K562 (cell line): ENCODE results near the gene NAGLU. TPM values are rescaled to one million over a fixed set of nuclear protein-coding genes. Genes with fewer than 3 reads are reported as not detected.

Source experiments
- ATF4 ChIP-seq: fragments of 450-650 bp; formaldehyde crosslinking; IDR thresholded peaks from 2 replicates; pipeline ENCODE4 v1.4.0; 2022; ENCODE audit warnings: mild to moderate bottlenecking, moderate library complexity
- CLOCK ChIP-seq: fragments of 250-450 bp; sonication (Bioruptor Pico); IDR thresholded peaks from 2 replicates; pipeline ENCODE4 v1.4.0; 2020; ENCODE audit warnings: mild to moderate bottlenecking, moderate library complexity, borderline replicate concordance
- DIDO1 ChIP-seq: fragments of 450-650 bp; IDR thresholded peaks from 2 replicates; pipeline ENCODE4 v1.6.1; 2016; ENCODE audit warnings: low read depth, missing biosample characterization, missing genetic modification characterization
- E2F5 ChIP-seq: sonication (generic); formaldehyde crosslinking; IDR thresholded peaks from 2 replicates; pipeline ENCODE4 v1.8.0; 2022; ENCODE audit warnings: mild to moderate bottlenecking, missing genetic modification reagents
- FOSL1 ChIP-seq: fragments of 200-800 bp; sonication (Bioruptor generic); conservative IDR thresholded peaks from 2 replicates; pipeline ENCODE4 v1.6.1; 2016; ENCODE audit warnings: missing genetic modification characterization, missing compliant biosample characterization
- GMEB1 ChIP-seq: fragments of 250-450 bp; sonication (Bioruptor Pico); IDR thresholded peaks from 2 replicates; pipeline ENCODE4 v1.4.0; 2020; ENCODE audit warnings: mild to moderate bottlenecking
- HDGF ChIP-seq: fragments of 450-650 bp; IDR thresholded peaks from 2 replicates; pipeline ENCODE4 v1.6.1; 2016
- KDM4B ChIP-seq, 2 experiments: fragments of 450-650 bp in 1 of 2; sonication (generic) in 1 of 2; IDR thresholded peaks; 2 replicates each; pipeline ENCODE4 v1.6.1; 2016 to 2017; ENCODE audit warnings: borderline replicate concordance in 2 of 2, antibody characterized with exemption in 1 of 2, low read depth in 1 of 2, mild to moderate bottlenecking in 1 of 2
- LCOR ChIP-seq: sonication (generic); formaldehyde crosslinking; IDR thresholded peaks from 2 replicates; pipeline ENCODE4 v1.8.0; 2022; ENCODE audit warnings: mild to moderate bottlenecking, missing genetic modification reagents
- MLLT1 ChIP-seq, 2 experiments: fragments of 450-650 bp; IDR thresholded peaks; 2 replicates each; pipeline ENCODE4 v1.6.1; 2016
- NFE2L1 ChIP-seq: fragments of 450-650 bp; IDR thresholded peaks from 2 replicates; pipeline ENCODE4 v1.6.1; 2016; ENCODE audit warnings: missing genetic modification characterization, low read depth, mild to moderate bottlenecking, missing compliant biosample characterization, moderate library complexity, borderline replicate concordance
- PHF8 ChIP-seq: fragments of 200-600 bp; sonication (generic); IDR thresholded peaks from 2 replicates; pipeline ENCODE4 v1.6.1; 2012; ENCODE audit warnings: mixed run types, mild to moderate bottlenecking, inconsistent platforms, low read length, moderate library complexity, borderline replicate concordance
- TRIM25 ChIP-seq: fragments of 450-650 bp; IDR thresholded peaks from 2 replicates; pipeline ENCODE4 v1.7.0; 2016; ENCODE audit warnings: borderline replicate concordance
- ZKSCAN1 ChIP-seq: fragments of 150-350 bp; IDR thresholded peaks from 2 replicates; pipeline ENCODE4 v1.6.1; 2016; ENCODE audit warnings: low read depth, low read length
- ZNF57 ChIP-seq: fragments of 450-650 bp; formaldehyde crosslinking; IDR thresholded peaks from 2 replicates; pipeline ENCODE4 v1.4.0; 2020; ENCODE audit warnings: mild to moderate bottlenecking, moderate library complexity
- ZNF644 ChIP-seq: fragments of 200-800 bp; sonication (Bioruptor generic); IDR thresholded peaks from 2 replicates; pipeline ENCODE4 v1.6.1; 2016; ENCODE audit warnings: low read depth, missing genetic modification characterization, missing compliant biosample characterization
- polyA plus RNA-seq, 8 experiments: library from polyadenylated mRNA; depleted of rRNA in 4 of 8; stranded (reverse) in 5 of 8; unstranded in 3 of 8; fragments of >200 nt; fragmentation: Nextera tagmentation in 2 of 8; fragmentation: Illumina TruSeq in 1 of 8; extraction: Ambion mirVana in 2 of 8; extraction: Trizol in 1 of 8; gene quantifications; 2 replicates each; pipeline versions ENCODE4 v1.2.1 to v1.2.3, GENCODE V29; 2011 to 2014; ENCODE audit warnings: inconsistent platforms in 1 of 8, missing spikeins in 1 of 8
- total RNA-seq, 7 experiments: library from RNA; depleted of rRNA in 6 of 7; stranded (reverse); fragments of >200 nt in 6 of 7; fragmentation: Illumina TruSeq in 2 of 7; extraction: Trizol in 2 of 7; gene quantifications; 2 replicates each; pipeline versions ENCODE4 v1.2.1 to v1.2.3, GENCODE V29; 2011 to 2021; ENCODE audit warnings: low replicate concordance in 1 of 7

The NAGLU gene
- total and polyA plus RNA-seq, 9 of the 15 experiments (the other 6 are each of a cell fraction or from before 2014, with no cell fraction given) = 0.04 to 21.5 (median 8.5) TPM

- TF ChIP-seq MLLT1 (IDR thresholded peaks at IDR 0.05) (no peak), ZNF57 (no peak), DIDO1 (tag) (no peak), GMEB1 (CRISPR knock-in tag) (no peak), E2F5 (CRISPR knock-in tag) (no peak), FOSL1 (tag) (peak; percentile 95), ZNF644 (tag) (no peak), KDM4B (IDR thresholded peaks at IDR 0.05; ENCODE audit: borderline replicate concordance in 2 of 2, low read depth in 1 of 2) (no peak), HDGF (no peak), ZKSCAN1 (no peak), TRIM25 (no peak), CLOCK (CRISPR knock-in tag) (no peak), ATF4 (CRISPR knock-in tag) (no peak), PHF8 (no peak), LCOR (CRISPR knock-in tag) (peak; percentile 31; the same call in 1 of the 2 replicates), NFE2L1 (no peak)
Observed at GRCh38 chr17:42518046-42518754, 17.8 kb upstream of the NAGLU start (continued).
